B cell (primary cell): ENCODE measurements around the gene TIGD1. TPM values are rescaled to one million over a fixed set of nuclear protein-coding genes. Genes with fewer than 3 reads are reported as not detected.

ENCODE experiments used
- ATAC-seq: fragments of 200-7000 bp; cut with Tn5 transposase; one replicate; pipeline ENCODE4 v1.10.0; 2021; ENCODE audit warnings: low read depth, mild to moderate bottlenecking, moderate number of reproducible peaks, moderate library complexity
- CTCF ChIA-PET: fragments of 350-600 bp; sonication (Branson Sonifier 250); formaldehyde crosslinking; loops from one replicate; lab custom pipeline; 2021; ENCODE audit warnings: antibody characterized with exemption, inconsistent platforms; lab: Charles Lee
- POLR2A ChIA-PET: fragments of 350-600 bp; sonication (Branson Sonifier 250); formaldehyde crosslinking; loops from one replicate; lab custom pipeline; 2021; ENCODE audit warnings: antibody characterized with exemption; lab: Charles Lee
- DNase-seq: peaks from one replicate; pipeline ENCODE4 v3.0.0; 2013
- H2AFZ ChIP-seq: 2 replicates; pipeline ENCODE4 v1.6.1; 2012; ENCODE audit warnings: mild to moderate bottlenecking, low read depth, low read length; ENCODE audit not compliant: insufficient read depth, poor library complexity, severe bottlenecking
- H3K27ac ChIP-seq, 2 donors: 1 replicate in 1 of 2; 2 replicates in 1 of 2; pipeline ENCODE4 v1.5.1; 2012 to 2013; ENCODE audit warnings: low read length in 2 of 2, mild to moderate bottlenecking in 2 of 2, moderate library complexity in 1 of 2
- H3K27me3 ChIP-seq, 4 experiments: fragments of 200-600 bp in 1 of 4; sonication (generic) in 1 of 4; replicated peaks in 1 of 4; 1 replicate in 2 of 4; 2 replicates in 2 of 4; pipeline versions ENCODE4 v1.6.1 to v1.7.0; 2013 to 2016; ENCODE audit warnings: low read length in 3 of 4, mild to moderate bottlenecking in 2 of 4, mixed read lengths in 1 of 4, moderate library complexity in 1 of 4; ENCODE audit not compliant: insufficient read depth in 4 of 4, control insufficient read depth in 3 of 4; ENCODE audit errors: control extremely low read depth in 1 of 4
- H3K36me3 ChIP-seq, 2 experiments: replicated peaks in 1 of 2; 1 replicate in 1 of 2; 2 replicates in 1 of 2; pipeline versions ENCODE4 v1.6.1 to v1.7.1; 2013; ENCODE audit warnings: low read length in 1 of 2; ENCODE audit not compliant: insufficient read depth in 2 of 2, control insufficient read depth in 1 of 2; ENCODE audit errors: control extremely low read depth in 1 of 2, extremely low read depth in 1 of 2
- H3K4me1 ChIP-seq, 2 donors: fragments of 200-600 bp in 1 of 2; sonication (generic) in 1 of 2; 1 replicate in 1 of 2; 2 replicates in 1 of 2; pipeline versions ENCODE4 v1.5.1 to v1.6.1; 2013 to 2017; ENCODE audit warnings: low read length in 2 of 2; ENCODE audit not compliant: control insufficient read depth in 2 of 2, insufficient read depth in 2 of 2
- H3K4me2 ChIP-seq: replicated peaks from 2 replicates; pipeline ENCODE3; 2012; ENCODE audit warnings: mild to moderate bottlenecking, low read depth, low read length; ENCODE audit not compliant: poor library complexity, severe bottlenecking
- H3K4me3 ChIP-seq, 5 experiments: fragments of 200-600 bp in 1 of 5; sonication (generic) in 1 of 5; 1 replicate in 3 of 5; 2 replicates in 2 of 5; pipeline versions ENCODE4 v1.5.1 to v1.7.0; 2011 to 2016; ENCODE audit warnings: low read length in 4 of 5, mild to moderate bottlenecking in 4 of 5, low read depth in 2 of 5, control low read depth in 1 of 5, moderate library complexity in 1 of 5; ENCODE audit not compliant: insufficient read depth in 1 of 5; ENCODE audit errors: control extremely low read depth in 1 of 5, extremely low read depth in 1 of 5
- H3K79me2 ChIP-seq: fragments of 200-600 bp; sonication (generic); one replicate; pipeline ENCODE4 v1.6.0; 2016; ENCODE audit warnings: low read length; ENCODE audit not compliant: control insufficient read depth, insufficient read depth
- H3K9ac ChIP-seq: fragments of 200-600 bp; sonication (generic); 2 replicates; pipeline ENCODE4 v1.6.1; 2017; ENCODE audit warnings: mild to moderate bottlenecking, low read length, moderate library complexity
- H3K9me3 ChIP-seq, 3 donors: one replicate each; pipeline versions ENCODE4 v1.6.1 to v1.7.1; 2013; ENCODE audit warnings: low read length in 2 of 3; ENCODE audit not compliant: control insufficient read depth in 2 of 3, insufficient read depth in 1 of 3; ENCODE audit errors: control extremely low read depth in 1 of 3
- H4K20me1 ChIP-seq: 2 replicates; pipeline ENCODE4 v1.6.0; 2012; ENCODE audit warnings: mild to moderate bottlenecking, low read length; ENCODE audit not compliant: insufficient read depth, control insufficient read depth, poor library complexity, severe bottlenecking
- H3K27ac Mint-ChIP-seq: one replicate; pipeline ENCODE4 v1.8.0; 2021; ENCODE audit warnings: mixed read lengths
- H3K27me3 Mint-ChIP-seq: one replicate; pipeline ENCODE4 v1.8.0; 2021; ENCODE audit warnings: mixed read lengths
- H3K4me1 Mint-ChIP-seq: one replicate; pipeline ENCODE4 v1.8.0; 2021; ENCODE audit warnings: mixed read lengths
- H3K4me3 Mint-ChIP-seq: one replicate; pipeline ENCODE4 v1.8.0; 2021; ENCODE audit warnings: mixed read lengths
- H3K9me3 Mint-ChIP-seq: one replicate; pipeline ENCODE4 v1.8.0; 2022; ENCODE audit warnings: mixed read lengths; ENCODE audit not compliant: insufficient read depth
- CTCF ChIP-seq: fragments of 200-600 bp; IDR thresholded peaks from one replicate; pipeline ENCODE4 v1.8.0; 2022; ENCODE audit warnings: antibody characterized with exemption, mild to moderate bottlenecking
- EZH2 ChIP-seq: IDR thresholded peaks from 2 replicates; pipeline ENCODE4 v1.6.1; 2012; ENCODE audit warnings: borderline replicate concordance, low read depth, mild to moderate bottlenecking, moderate library complexity, low read length; ENCODE audit not compliant: insufficient read depth, poor library complexity, severe bottlenecking
- WGBS: methylation state at CpG from one replicate; pipeline ENCODE4 v1.1.5; 2013; ENCODE audit warnings: missing lambda C conversion rate; ENCODE audit not compliant: insufficient coverage; 5-methylcytosine and 5-hydroxymethylcytosine counted together
- intact Hi-C: fragments of 100-400 bp; cut with micrococcal nuclease; formaldehyde crosslinking; loops from one replicate; pipeline ENCODE4 v1.10.0; 2022
- polyA plus RNA-seq: library from polyadenylated mRNA; depleted of rRNA; stranded (reverse); fragments of >200 nt; gene quantifications from 2 replicates; pipeline ENCODE4 v1.2.3, GENCODE V29; 2012
- total RNA-seq, 2 donors: library from RNA; stranded (reverse); fragments of 120-200 nt in 1 of 2; gene quantifications; 1 replicate in 1 of 2; 2 replicates in 1 of 2; pipeline versions ENCODE4 v1.2.3 to v1.2.4, GENCODE V29; 2013 to 2022

Gene TIGD1
- total and polyA plus RNA-seq, 2 donors (not counting 1 experiment from before 2014, with no cell fraction given), result 7.6 to 13.6 TPM

GRCh38 chr2:232598293-232598692, 47.9 kb upstream of the TIGD1 start:
- DNase-seq, result no peak
- Histone ChIP-seq H3K27me3 (no peaks in the 10 kb centered on the region), H3K4me3 (no peak overlapping the region), H3K4me2 (no peak overlapping the region), H3K9me3 (peaks cover 0 to 7% (median 0%) of the 10 kb centered on the region in 3 donors), H2AFZ (no peak overlapping the region), H4K20me1 (no peaks in the 10 kb centered on the region), H3K79me2 (no peaks in the 10 kb centered on the region), H3K27ac (no peak overlapping the region), H3K4me1 (no peaks in the 10 kb centered on the region), H3K9ac (no peak overlapping the region), H3K36me3 (no peaks in the 10 kb centered on the region)
- TF ChIP-seq EZH2, result no peak
- no peak for TF ChIP-seq CTCF
- intact Hi-C loops, result no loop called here
- Mint-ChIP-seq H3K4me3 (no peak overlapping the region), H3K4me1 (no peaks in the 10 kb centered on the region), H3K27me3 (no peaks in the 10 kb centered on the region), H3K27ac (no peak overlapping the region), H3K9me3 (peaks cover 3% of the 10 kb centered on the region)
- ATAC-seq, result no peak
- 91% methylated on average over 3 of the region's 4 CpGs for WGBS
- ChIA-PET CTCF (no interaction called here), POLR2A (no interaction called here)

- Histone ChIP-seq H3K4me3 (no peak overlapping the region), H3K4me1 (no peaks in the 10 kb centered on the region), H3K79me2 (no peaks in the 10 kb centered on the region), H3K27ac (no peak overlapping the region), H3K9me3 (peaks cover 0 to 7% (median 0%) of the 10 kb centered on the region in 3 donors), H3K36me3 (no peaks in the 10 kb centered on the region), H2AFZ (no peak overlapping the region), H3K9ac (no peak overlapping the region), H3K4me2 (no peak overlapping the region), H4K20me1 (no peaks in the 10 kb centered on the region), H3K27me3 (no peaks in the 10 kb centered on the region)
- ChIA-PET CTCF (no interaction called here), POLR2A (no interaction called here)
- DNase-seq (no peak), ATAC-seq (no peak)
- Mint-ChIP-seq H3K4me1 (no peaks in the 10 kb centered on the region), H3K27me3 (no peaks in the 10 kb centered on the region), H3K27ac (no peak overlapping the region), H3K9me3 (peaks cover 3% of the 10 kb centered on the region), H3K4me3 (no peak overlapping the region)
- 98% methylated on average over 5 of the region's 7 CpGs for WGBS
- intact Hi-C loops, result no loop called here
- TF ChIP-seq EZH2 (no peak), CTCF (no peak)
Observed at GRCh38 chr2:232597362-232598079, 47.2 kb upstream of the TIGD1 start.
